GM10266 (cell line): ENCODE data around the gene PODXL2.

Experiments
- DNase-seq: peaks from one replicate; pipeline ENCODE4 v3.0.0; 2012; ENCODE audit errors: extremely low spot score
- CTCF ChIP-seq: IDR thresholded peaks from 2 replicates; pipeline ENCODE4 v1.5.1; 2012; ENCODE audit warnings: mild to moderate bottlenecking, low read depth; ENCODE audit not compliant: control insufficient read depth, insufficient read depth; ENCODE audit errors: missing control alignments

Gene PODXL2

DNA sequence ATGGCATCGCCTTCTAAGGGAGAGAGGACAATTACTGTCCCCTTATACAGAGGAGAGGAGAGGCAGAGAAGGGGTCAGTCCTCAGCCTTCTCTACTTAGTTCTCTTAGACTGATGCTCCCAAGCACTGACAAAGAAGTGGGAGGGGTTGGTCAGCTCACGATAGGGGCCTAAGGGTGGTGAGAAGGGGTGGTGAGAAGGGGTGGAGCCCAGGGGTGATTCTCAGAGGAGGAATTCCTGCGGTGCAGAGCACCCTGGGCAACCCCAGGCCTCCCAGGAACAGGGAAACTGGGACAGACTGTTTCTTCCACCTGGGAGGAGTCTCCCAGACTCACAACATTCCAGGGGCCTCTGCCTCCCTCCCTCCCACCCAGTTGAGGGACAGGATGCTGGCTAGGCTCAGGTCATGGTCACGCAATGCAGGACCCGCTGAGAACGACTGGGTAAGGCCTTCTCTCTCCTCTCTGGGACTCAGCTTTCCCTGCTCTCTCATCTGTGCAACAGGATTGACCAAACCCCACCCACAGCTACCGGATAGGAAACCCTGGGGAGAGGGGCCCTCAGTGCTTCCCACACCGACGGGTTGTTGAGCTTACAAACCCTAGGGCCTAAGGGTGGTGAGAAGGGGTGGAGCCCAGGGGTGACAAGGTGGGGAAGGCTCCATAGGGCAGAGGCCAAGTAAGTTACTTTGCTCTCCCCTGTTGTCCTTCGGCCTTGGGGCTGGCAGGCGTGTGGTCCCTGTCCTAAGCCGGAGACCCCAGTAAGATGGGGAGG is 40.0 kb upstream of the PODXL2 start:
- no peak for DNase-seq
- TF ChIP-seq CTCF = no peak

GRCh38 chr3:127589600-127590281 is 39.2 kb upstream of the PODXL2 start:
- no peak for TF ChIP-seq CTCF
- DNase-seq = no peak

DNA sequence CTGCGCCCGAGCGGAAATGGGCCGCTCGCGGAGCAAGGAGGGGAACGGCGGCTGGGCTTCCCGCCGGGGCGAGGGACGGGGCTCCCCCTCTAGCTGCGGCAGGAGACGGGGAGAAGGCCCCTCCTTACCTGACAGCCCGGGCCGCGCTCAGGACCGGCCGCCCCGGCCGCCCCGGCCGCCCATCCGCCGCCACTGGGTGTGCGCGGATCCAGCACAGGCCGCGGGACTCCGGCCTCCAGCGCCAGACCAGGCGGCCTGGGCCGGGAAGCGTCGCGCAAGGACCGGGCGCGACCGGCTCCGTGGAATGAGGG is 38.7 kb upstream of the PODXL2 start:
- TF ChIP-seq CTCF = no peak
- peak; percentile 65 for DNase-seq

GRCh38 chr3:127590593-127591465 is 38.2 kb upstream of the PODXL2 start, which contains the start of gene TPRA1:
Gene TPRA1 (minus strand): TSS chr3:127590733. CDS start chr3:127580146, 10,587 bp downstream.
- TF ChIP-seq CTCF = peak; percentile 58
- peak; percentile 99 for DNase-seq

DNA sequence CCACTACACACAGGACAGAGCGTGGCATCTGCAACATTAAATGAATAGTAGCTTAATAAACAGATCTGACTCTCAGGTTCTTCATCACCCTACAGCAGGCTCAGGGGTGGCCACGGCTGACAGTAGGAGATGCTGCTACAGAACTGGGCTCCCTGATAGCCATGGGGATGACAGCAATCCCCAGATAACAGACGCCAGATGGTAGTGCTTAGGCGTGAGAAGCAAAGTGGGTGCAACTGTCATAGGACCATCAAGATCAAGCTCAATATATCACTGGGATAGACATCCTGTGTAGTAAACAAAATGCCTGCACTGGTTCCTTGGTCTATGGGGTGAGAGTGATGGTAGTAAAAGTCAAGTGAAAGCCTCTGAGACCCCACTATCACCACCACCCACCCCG is 35.8 kb upstream of the PODXL2 start:
- TF ChIP-seq CTCF = no peak
- DNase-seq = no peak

- no peak for TF ChIP-seq CTCF
These were observed 33.7 kb upstream of the PODXL2 start for GRCh38 chr3:127595303-127595702.

More at GRCh38 chr3:127595303-127595702, 33.7 kb upstream of the PODXL2 start:
- no peak for DNase-seq
